PFSK-1 (cell line): ENCODE results near the gene CHST15.

Experiments used
- FOXP2 ChIP-seq: optimal IDR thresholded peaks from 2 replicates; pipeline ENCODE3; 2011; ENCODE audit warnings: borderline replicate concordance, control low read depth, inconsistent platforms; ENCODE audit not compliant: insufficient read depth; ENCODE audit errors: extremely low read length, extremely low read depth
- POLR2AphosphoS5 ChIP-seq: IDR thresholded peaks from 2 replicates; pipeline ENCODE4 v1.6.1; 2012; ENCODE audit warnings: low read depth, mild to moderate bottlenecking, control low read depth, low read length, moderate library complexity
- SIN3A ChIP-seq: IDR thresholded peaks from 2 replicates; pipeline ENCODE4 v1.6.1; 2012; ENCODE audit warnings: mild to moderate bottlenecking, low read length, moderate library complexity, borderline replicate concordance; ENCODE audit not compliant: insufficient read depth
- TAF1 ChIP-seq: IDR thresholded peaks from 2 replicates; pipeline ENCODE4 v1.6.1; 2012; ENCODE audit warnings: low read length, control low read depth, borderline replicate concordance; ENCODE audit not compliant: insufficient read depth
- TF ChIP-seq, protein P1 (sequence below), 2 experiments: IDR thresholded peaks; 2 replicates each; pipeline versions ENCODE4 v1.6.1 to v1.8.0; 2011 to 2012; ENCODE audit warnings: low read depth in 2 of 2, low read length in 2 of 2, control low read depth in 1 of 2, inconsistent platforms in 1 of 2, mild to moderate bottlenecking in 1 of 2, moderate library complexity in 1 of 2; ENCODE audit not compliant: insufficient read depth in 1 of 2

The CHST15 gene

DNA sequence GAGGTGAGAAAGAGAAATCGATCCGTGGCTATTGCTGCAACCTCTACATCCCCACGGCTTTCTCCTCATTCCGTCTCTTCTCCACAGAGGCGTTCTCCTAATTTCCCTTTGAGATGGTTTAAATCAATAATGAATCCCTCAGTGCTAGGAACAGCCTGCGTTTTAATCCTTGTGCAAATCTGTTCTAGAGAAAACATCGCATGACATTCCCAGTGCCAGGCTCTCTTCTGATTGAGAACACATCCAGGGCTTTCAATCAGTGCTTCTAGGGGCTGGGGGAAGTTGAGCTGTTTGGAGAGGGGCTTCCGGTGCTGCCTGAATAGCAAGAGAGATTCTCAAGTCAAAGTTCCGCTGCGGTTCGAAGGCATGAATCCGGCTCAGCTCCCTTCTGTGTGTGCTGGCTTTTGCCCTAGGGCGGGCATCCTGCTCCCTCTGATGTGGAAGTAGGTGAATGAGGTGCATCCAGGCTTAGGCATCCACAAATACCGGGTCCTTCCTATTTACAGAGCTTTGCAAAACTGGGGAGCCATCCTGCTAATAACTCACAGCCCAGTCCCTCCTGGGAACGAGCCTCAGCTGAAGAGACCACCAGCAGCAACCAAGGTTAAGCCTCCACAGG, 62.8 kb downstream of the CHST15 start:
- no peak for TF ChIP-seq TAF1

DNA sequence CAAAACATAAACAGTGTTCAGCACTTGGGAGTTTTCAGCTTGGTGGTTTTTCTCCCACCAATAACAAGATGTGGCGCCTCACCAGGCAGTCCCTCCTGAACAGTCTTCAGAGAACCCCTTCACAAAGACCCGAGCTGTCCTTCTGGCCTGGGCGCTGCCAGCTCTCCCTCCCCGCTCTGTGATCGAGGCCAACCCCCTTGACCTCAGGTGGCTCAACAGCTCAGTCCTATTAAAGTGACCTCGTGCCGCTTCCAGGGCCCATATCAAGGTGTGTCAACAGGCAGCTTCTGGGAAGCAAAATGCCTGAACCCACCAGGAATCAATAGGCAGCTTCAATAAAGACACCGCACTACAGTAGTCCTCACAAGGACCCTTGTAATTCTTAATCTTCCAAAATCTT, 63.3 kb downstream of the CHST15 start:
- no peak for TF ChIP-seq FOXP2
- TF ChIP-seq SIN3A: no peak
- no peak for TF ChIP-seq POLR2AphosphoS5
- TF ChIP-seq TAF1: no peak
- TF ChIP-seq, protein P1, sequence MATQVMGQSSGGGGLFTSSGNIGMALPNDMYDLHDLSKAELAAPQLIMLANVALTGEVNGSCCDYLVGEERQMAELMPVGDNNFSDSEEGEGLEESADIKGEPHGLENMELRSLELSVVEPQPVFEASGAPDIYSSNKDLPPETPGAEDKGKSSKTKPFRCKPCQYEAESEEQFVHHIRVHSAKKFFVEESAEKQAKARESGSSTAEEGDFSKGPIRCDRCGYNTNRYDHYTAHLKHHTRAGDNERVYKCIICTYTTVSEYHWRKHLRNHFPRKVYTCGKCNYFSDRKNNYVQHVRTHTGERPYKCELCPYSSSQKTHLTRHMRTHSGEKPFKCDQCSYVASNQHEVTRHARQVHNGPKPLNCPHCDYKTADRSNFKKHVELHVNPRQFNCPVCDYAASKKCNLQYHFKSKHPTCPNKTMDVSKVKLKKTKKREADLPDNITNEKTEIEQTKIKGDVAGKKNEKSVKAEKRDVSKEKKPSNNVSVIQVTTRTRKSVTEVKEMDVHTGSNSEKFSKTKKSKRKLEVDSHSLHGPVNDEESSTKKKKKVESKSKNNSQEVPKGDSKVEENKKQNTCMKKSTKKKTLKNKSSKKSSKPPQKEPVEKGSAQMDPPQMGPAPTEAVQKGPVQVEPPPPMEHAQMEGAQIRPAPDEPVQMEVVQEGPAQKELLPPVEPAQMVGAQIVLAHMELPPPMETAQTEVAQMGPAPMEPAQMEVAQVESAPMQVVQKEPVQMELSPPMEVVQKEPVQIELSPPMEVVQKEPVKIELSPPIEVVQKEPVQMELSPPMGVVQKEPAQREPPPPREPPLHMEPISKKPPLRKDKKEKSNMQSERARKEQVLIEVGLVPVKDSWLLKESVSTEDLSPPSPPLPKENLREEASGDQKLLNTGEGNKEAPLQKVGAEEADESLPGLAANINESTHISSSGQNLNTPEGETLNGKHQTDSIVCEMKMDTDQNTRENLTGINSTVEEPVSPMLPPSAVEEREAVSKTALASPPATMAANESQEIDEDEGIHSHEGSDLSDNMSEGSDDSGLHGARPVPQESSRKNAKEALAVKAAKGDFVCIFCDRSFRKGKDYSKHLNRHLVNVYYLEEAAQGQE (IDR thresholded peaks at IDR 0.05; ENCODE audit: insufficient read depth in 1 of 2, low read depth in 2 of 2, low read length in 2 of 2): no peak

DNA sequence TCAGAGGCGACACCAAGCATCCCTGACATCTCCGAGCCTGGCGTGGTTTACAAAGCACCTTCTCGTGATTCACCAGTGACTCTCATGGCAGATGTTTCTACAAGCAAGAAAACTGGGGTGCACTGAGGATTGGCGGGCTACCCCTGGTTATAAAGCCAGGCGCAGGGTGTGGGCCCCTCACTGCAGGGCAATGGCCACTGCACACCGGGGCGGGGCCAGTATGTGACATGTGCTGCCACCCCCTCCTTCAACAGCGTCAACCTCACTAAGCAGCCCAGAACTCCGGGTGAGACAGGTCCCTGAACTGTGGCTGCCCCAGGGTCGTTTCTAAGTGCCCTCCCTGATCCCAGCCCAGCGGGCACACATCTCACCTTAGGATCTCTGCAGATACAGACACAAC, 63.8 kb downstream of the CHST15 start:
- TF ChIP-seq SIN3A (no peak), TAF1 (no peak), POLR2AphosphoS5 (no peak), FOXP2 (no peak)
- TF ChIP-seq, protein P1 (IDR thresholded peaks at IDR 0.05; ENCODE audit: insufficient read depth in 1 of 2, low read depth in 2 of 2, low read length in 2 of 2): no peak

DNA sequence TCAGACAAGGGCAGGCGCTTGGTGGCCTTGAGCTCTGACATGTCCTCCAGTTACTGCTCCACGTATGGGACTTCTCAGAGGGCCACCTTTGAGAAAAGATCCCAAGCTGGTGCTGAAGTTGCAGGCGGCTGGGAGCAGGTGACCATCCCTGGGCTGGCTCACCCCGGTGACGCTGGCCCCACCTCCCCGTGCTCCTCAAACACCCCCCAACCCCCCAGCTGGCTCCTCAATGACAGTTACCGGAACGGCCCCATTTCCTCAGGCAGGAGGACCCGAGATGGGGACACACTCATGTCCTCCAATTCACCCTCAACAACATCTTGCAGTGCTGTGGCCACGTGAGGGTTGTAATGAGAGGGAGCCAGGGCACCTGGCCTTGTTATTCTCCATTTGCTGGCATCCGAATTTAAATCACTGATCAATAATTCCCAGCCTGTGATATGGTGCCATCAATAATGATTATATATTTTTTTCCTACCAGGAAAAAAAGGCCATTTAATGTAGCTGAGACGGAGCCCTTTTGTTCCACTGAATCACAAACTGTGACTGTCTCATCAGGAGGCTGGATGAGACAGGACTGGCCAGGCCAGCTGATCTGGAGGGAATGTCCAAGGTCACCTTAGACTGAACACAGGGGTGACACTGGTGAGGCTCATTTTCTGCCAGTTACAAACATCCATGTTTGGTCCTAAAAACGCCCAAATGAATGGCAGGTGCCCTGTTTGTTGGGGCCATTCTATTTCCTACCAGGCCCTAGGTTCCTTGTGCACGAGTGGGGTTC, 64.5 kb downstream of the CHST15 start:
- TF ChIP-seq FOXP2 (no peak), SIN3A (no peak), POLR2AphosphoS5 (no peak), TAF1 (no peak)
- TF ChIP-seq, protein P1 (IDR thresholded peaks at IDR 0.05; ENCODE audit: insufficient read depth in 1 of 2, low read depth in 2 of 2, low read length in 2 of 2): no peak

DNA sequence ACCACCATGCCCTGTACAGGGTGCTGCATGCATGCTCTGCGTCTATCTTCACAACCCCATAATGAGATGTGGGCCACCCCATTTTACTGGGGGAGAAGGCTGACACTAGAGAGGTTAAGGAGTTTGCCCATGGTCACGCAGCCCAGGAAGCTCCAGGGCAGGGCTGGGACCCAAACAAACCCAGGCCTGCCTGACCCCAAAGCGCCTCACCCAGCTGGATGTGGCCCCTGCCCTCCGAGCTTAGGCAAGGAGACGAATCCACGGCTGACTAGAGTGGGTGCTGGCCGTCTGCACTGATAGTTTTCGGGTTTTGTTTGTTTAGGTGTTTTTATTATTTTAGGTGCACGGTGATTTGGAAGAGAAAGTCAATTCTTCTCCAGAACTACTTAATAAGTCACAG, 65.7 kb downstream of the CHST15 start:
- TF ChIP-seq FOXP2 (no peak), SIN3A (no peak), POLR2AphosphoS5 (no peak), TAF1 (no peak)
- TF ChIP-seq, protein P1 (IDR thresholded peaks at IDR 0.05; ENCODE audit: insufficient read depth in 1 of 2, low read depth in 2 of 2, low read length in 2 of 2): no peak
